ENCODE data around the gene NPR2.

Gene NPR2

GRCh38 chr9:35774907-35775635 is 16.3 kb upstream of the NPR2 start:
- H3K9ac ChIP-seq (ENCODE audit: low read length): no peak overlapping the region
- H3K36me3 ChIP-seq (ENCODE audit: low read length): no peaks in the 10 kb centered on the region
- no peaks in the 10 kb centered on the region for H3K9me3 ChIP-seq (ENCODE audit: insufficient read depth, low read length)
- no peak for TF ChIP-seq CTCF (IDR thresholded peaks at IDR 0.05; ENCODE audit: insufficient read depth, low read length, poor library complexity, severe bottlenecking)
- TF ChIP-seq EZH2phosphoT487 (conservative IDR thresholded peaks at IDR 0.05; ENCODE audit: low read length): no peak
- H3K27me3 ChIP-seq (ENCODE audit: low read length): no peaks in the 10 kb centered on the region
- no peaks in the 10 kb centered on the region for H3K79me2 ChIP-seq (ENCODE audit: insufficient read depth, low read length)
- H4K20me1 ChIP-seq (ENCODE audit: low read depth, low read length): no peaks in the 10 kb centered on the region
- no peak overlapping the region for H3K4me3 ChIP-seq (ENCODE audit: insufficient read depth, low read length, poor library complexity, severe bottlenecking)
- no peak overlapping the region for H3K27ac ChIP-seq (ENCODE audit: low read depth, low read length)
- no peak overlapping the region for H2AFZ ChIP-seq (ENCODE audit: low read depth, low read length, severe bottlenecking)
- H3K4me2 ChIP-seq (ENCODE audit: low read depth, low read length, poor library complexity, severe bottlenecking): no peak overlapping the region
- no peaks in the 10 kb centered on the region for H3F3A ChIP-seq (ENCODE audit: insufficient read depth)
- H3K9me2 ChIP-seq (replicated peaks; ENCODE audit: insufficient read depth, low read length): no peaks in the 10 kb centered on the region

- Histone ChIP-seq H3K4me3 (ENCODE audit: insufficient read depth, low read length, poor library complexity, severe bottlenecking) (no peak overlapping the region), H3K36me3 (ENCODE audit: low read length) (no peaks in the 10 kb centered on the region), H4K20me1 (ENCODE audit: low read depth, low read length) (no peaks in the 10 kb centered on the region), H2AFZ (ENCODE audit: low read depth, low read length, severe bottlenecking) (no peak overlapping the region), H3K4me2 (ENCODE audit: low read depth, low read length, poor library complexity, severe bottlenecking) (peak overlapping the region; percentile 3), H3F3A (ENCODE audit: insufficient read depth) (no peaks in the 10 kb centered on the region), H3K9me3 (ENCODE audit: insufficient read depth, low read length) (no peaks in the 10 kb centered on the region), H3K27ac (ENCODE audit: low read depth, low read length) (peak overlapping the region; percentile 23; the same call in 1 of the 2 replicates), H3K27me3 (ENCODE audit: low read length) (no peaks in the 10 kb centered on the region), H3K79me2 (ENCODE audit: insufficient read depth, low read length) (no peaks in the 10 kb centered on the region), H3K9me2 (replicated peaks; ENCODE audit: insufficient read depth, low read length) (no peaks in the 10 kb centered on the region), H3K9ac (ENCODE audit: low read length) (no peak overlapping the region)
- TF ChIP-seq CTCF (IDR thresholded peaks at IDR 0.05; ENCODE audit: insufficient read depth, low read length, poor library complexity, severe bottlenecking): no peak
- TF ChIP-seq EZH2phosphoT487 (conservative IDR thresholded peaks at IDR 0.05; ENCODE audit: low read length): no peak
Measured at GRCh38 chr9:35776018-35776417, 15.4 kb upstream of the NPR2 start.

GRCh38 chr9:35778496-35778895 is 12.9 kb upstream of the NPR2 start:
- H3K36me3 ChIP-seq (ENCODE audit: low read length): 0 out of 2 replicates have a peak, but pooled peaks cover 3% of the 10 kb centered on the region
- H3K9ac ChIP-seq (ENCODE audit: low read length): no peak overlapping the region
- no peaks in the 10 kb centered on the region for H3K9me2 ChIP-seq (replicated peaks; ENCODE audit: insufficient read depth, low read length)
- H3F3A ChIP-seq (ENCODE audit: insufficient read depth): 0 out of 2 replicates have a peak, but pooled peaks cover 8% of the 10 kb centered on the region
- H2AFZ ChIP-seq (ENCODE audit: low read depth, low read length, severe bottlenecking): no peak overlapping the region
- no peaks in the 10 kb centered on the region for H3K27me3 ChIP-seq (ENCODE audit: low read length)
- TF ChIP-seq EZH2phosphoT487 (conservative IDR thresholded peaks at IDR 0.05; ENCODE audit: low read length): no peak
- TF ChIP-seq CTCF (IDR thresholded peaks at IDR 0.05; ENCODE audit: insufficient read depth, low read length, poor library complexity, severe bottlenecking): no peak
- no peaks in the 10 kb centered on the region for H3K79me2 ChIP-seq (ENCODE audit: insufficient read depth, low read length)
- H4K20me1 ChIP-seq (ENCODE audit: low read depth, low read length): no peaks in the 10 kb centered on the region
- H3K27ac ChIP-seq (ENCODE audit: low read depth, low read length): no peak overlapping the region
- no peak overlapping the region for H3K4me3 ChIP-seq (ENCODE audit: insufficient read depth, low read length, poor library complexity, severe bottlenecking)
- H3K4me2 ChIP-seq (ENCODE audit: low read depth, low read length, poor library complexity, severe bottlenecking): no peak overlapping the region
- no peaks in the 10 kb centered on the region for H3K9me3 ChIP-seq (ENCODE audit: insufficient read depth, low read length)
